ENCODE measurements around the gene LGALS7B. TPM values are rescaled to one million over a fixed set of nuclear protein-coding genes. Genes with fewer than 3 reads are reported as not detected.
A peak's percentile ranks its signal among the peaks of the same experiment; 100 is the strongest.

The LGALS7B gene
- total RNA-seq, 2 donors from 2014 or later = not detected

- Histone ChIP-seq H3K27me3 (no peaks in the 10 kb centered on the region), H3K27ac (no peak overlapping the region), H3K4me1 (no peaks in the 10 kb centered on the region), H3K36me3 (peaks cover 7% of the 10 kb centered on the region), H3K4me3 (no peak overlapping the region), H3K9ac (ENCODE audit: low read depth in 2 of 2, low read length in 2 of 2) (no peak overlapping the region), H3K9me3 (no peaks in the 10 kb centered on the region)
- DNase-seq = no peak
- intact Hi-C loops (cut with DNase I) = no loop called here
- TF ChIP-seq CTCF (IDR thresholded peaks at IDR 0.05) = no peak
Measured at GRCh38 chr19:38799104-38799503, 10.1 kb downstream of the LGALS7B start.

- H3K36me3 ChIP-seq = peaks cover 18% of the 10 kb centered on the region
- H3K27me3 ChIP-seq = no peaks in the 10 kb centered on the region
- no peak for TF ChIP-seq CTCF (IDR thresholded peaks at IDR 0.05)
- no peaks in the 10 kb centered on the region for H3K9me3 ChIP-seq
- no peak for DNase-seq
- H3K4me1 ChIP-seq = no peaks in the 10 kb centered on the region
- intact Hi-C loops (cut with DNase I) = no loop called here
- no peak overlapping the region for H3K4me3 ChIP-seq
- H3K27ac ChIP-seq = no peak overlapping the region
- no peak overlapping the region for H3K9ac ChIP-seq (ENCODE audit: low read depth in 2 of 2, low read length in 2 of 2)
Measured at GRCh38 chr19:38800577-38801347, 11.8 kb downstream of the LGALS7B start.

GRCh38 chr19:38801359-38802095 is 12.5 kb downstream of the LGALS7B start:
- Histone ChIP-seq H3K9me3 (no peaks in the 10 kb centered on the region), H3K27me3 (no peaks in the 10 kb centered on the region), H3K9ac (ENCODE audit: low read depth in 2 of 2, low read length in 2 of 2) (no peak overlapping the region), H3K4me1 (no peaks in the 10 kb centered on the region), H3K36me3 (peaks cover 18% of the 10 kb centered on the region), H3K4me3 (no peak overlapping the region), H3K27ac (no peak overlapping the region)
- no peak for TF ChIP-seq CTCF (IDR thresholded peaks at IDR 0.05)
- DNase-seq = no peak
- intact Hi-C loops (cut with DNase I) = no loop called here

GRCh38 chr19:38803543-38803942 is 14.5 kb downstream of the LGALS7B start:
- Histone ChIP-seq H3K27ac (no peak overlapping the region), H3K9me3 (no peaks in the 10 kb centered on the region), H3K36me3 (peaks cover 18% of the 10 kb centered on the region), H3K4me3 (no peak overlapping the region), H3K4me1 (no peaks in the 10 kb centered on the region), H3K9ac (ENCODE audit: low read depth in 2 of 2, low read length in 2 of 2) (no peak overlapping the region), H3K27me3 (no peaks in the 10 kb centered on the region)
- no peak for DNase-seq
- intact Hi-C loops (cut with DNase I) = no loop called here
- TF ChIP-seq CTCF (IDR thresholded peaks at IDR 0.05) = no peak

- Histone ChIP-seq H3K9ac (ENCODE audit: low read depth in 2 of 2, low read length in 2 of 2) (peak overlapping the region in 1 of 2 donors; percentile 55), H3K27ac (peak overlapping the region; percentile 21), H3K36me3 (peaks cover 18% of the 10 kb centered on the region), H3K4me3 (no peak overlapping the region), H3K4me1 (no peaks in the 10 kb centered on the region), H3K9me3 (no peaks in the 10 kb centered on the region), H3K27me3 (no peaks in the 10 kb centered on the region)
- DNase-seq = no peak
- TF ChIP-seq CTCF (IDR thresholded peaks at IDR 0.05) = no peak
- intact Hi-C loops (cut with DNase I) = no loop called here
Measured at GRCh38 chr19:38805180-38805579, 16.2 kb downstream of the LGALS7B start.
